Subcutaneous abdominal adipose tissue (tissue), 5 donors: Measurements from ENCODE around the gene PDPR.
"Not testable (repeated sequence)": the region's sequence is repeated elsewhere in the genome, so short reads cannot be mapped to it uniquely, and the experiment has no call there.

Experiments
- H3K27ac ChIP-seq: one replicate; pipeline ENCODE4 v1.7.0; 2013; ENCODE audit warnings: low read depth, mild to moderate bottlenecking, inconsistent platforms, low read length, moderate library complexity
- H3K27me3 ChIP-seq, 5 donors: one replicate each; pipeline ENCODE4 v1.7.0; 2013; ENCODE audit warnings: low read length in 5 of 5, inconsistent platforms in 1 of 5; ENCODE audit not compliant: control insufficient read depth in 5 of 5, insufficient read depth in 4 of 5
- H3K36me3 ChIP-seq, 5 donors: one replicate each; pipeline ENCODE4 v1.7.0; 2013; ENCODE audit warnings: low read length in 5 of 5; ENCODE audit not compliant: control insufficient read depth in 5 of 5, insufficient read depth in 5 of 5
- H3K4me1 ChIP-seq, 5 donors: one replicate each; pipeline ENCODE4 v1.7.0; 2013; ENCODE audit warnings: low read length in 5 of 5, mild to moderate bottlenecking in 3 of 5, moderate library complexity in 1 of 5; ENCODE audit not compliant: control insufficient read depth in 5 of 5, insufficient read depth in 5 of 5
- H3K4me3 ChIP-seq, 5 donors: one replicate each; pipeline ENCODE4 v1.7.0; 2013; ENCODE audit warnings: low read length in 5 of 5, low read depth in 1 of 5
- H3K9ac ChIP-seq, 5 donors: one replicate each; pipeline ENCODE4 v1.7.0; 2013; ENCODE audit warnings: low read length in 5 of 5, mild to moderate bottlenecking in 4 of 5, moderate library complexity in 3 of 5
- H3K9me3 ChIP-seq, 5 donors: one replicate each; pipeline ENCODE4 v1.7.0; 2013; ENCODE audit warnings: low read length in 5 of 5; ENCODE audit not compliant: control insufficient read depth in 5 of 5
- donor health status: healthy.
- donor health status: healthy.
- donor health status: healthy.
- donor health status: healthy.
- donor health status: healthy.

The PDPR gene

GRCh38 chr16:70187858-70188607 is 73.9 kb downstream of the PDPR start:
- not testable (repeated sequence) for H3K9me3 ChIP-seq, H3K9ac ChIP-seq, H3K27ac ChIP-seq, H3K4me1 ChIP-seq, H3K27me3 ChIP-seq, H3K36me3 ChIP-seq, H3K4me3 ChIP-seq

GRCh38 chr16:70188608-70188915 is 74.4 kb downstream of the PDPR start:
- H3K27ac ChIP-seq, H3K4me3 ChIP-seq, H3K4me1 ChIP-seq, H3K9me3 ChIP-seq, H3K9ac ChIP-seq, H3K27me3 ChIP-seq, H3K36me3 ChIP-seq: not testable (repeated sequence)

- not testable (repeated sequence) for H3K27ac ChIP-seq, H3K4me1 ChIP-seq, H3K9ac ChIP-seq, H3K27me3 ChIP-seq, H3K4me3 ChIP-seq, H3K9me3 ChIP-seq, H3K36me3 ChIP-seq
These were observed 76.4 kb downstream of the PDPR start for GRCh38 chr16:70190574-70190973.

- not testable (repeated sequence) for H3K27me3 ChIP-seq, H3K9ac ChIP-seq, H3K36me3 ChIP-seq, H3K4me3 ChIP-seq, H3K4me1 ChIP-seq, H3K9me3 ChIP-seq, H3K27ac ChIP-seq
These were observed 82.7 kb downstream of the PDPR start for GRCh38 chr16:70196683-70197300.

- H3K4me1 ChIP-seq, H3K36me3 ChIP-seq, H3K27me3 ChIP-seq, H3K4me3 ChIP-seq, H3K27ac ChIP-seq, H3K9me3 ChIP-seq, H3K9ac ChIP-seq: not testable (repeated sequence)
These were observed 83.5 kb downstream of the PDPR start for GRCh38 chr16:70197611-70198010.

- H3K9me3 ChIP-seq, H3K9ac ChIP-seq, H3K27ac ChIP-seq, H3K36me3 ChIP-seq, H3K4me1 ChIP-seq, H3K4me3 ChIP-seq, H3K27me3 ChIP-seq: not testable (repeated sequence)
These were observed 84.1 kb downstream of the PDPR start for GRCh38 chr16:70198230-70198629.

- H3K36me3 ChIP-seq, H3K27ac ChIP-seq, H3K4me3 ChIP-seq, H3K9me3 ChIP-seq, H3K9ac ChIP-seq, H3K27me3 ChIP-seq, H3K4me1 ChIP-seq: not testable (repeated sequence)
These were observed 84.5 kb downstream of the PDPR start for GRCh38 chr16:70198666-70199065.

- not testable (repeated sequence) for H3K27ac ChIP-seq, H3K9me3 ChIP-seq, H3K36me3 ChIP-seq, H3K4me1 ChIP-seq, H3K4me3 ChIP-seq, H3K27me3 ChIP-seq, H3K9ac ChIP-seq
These were observed 85.0 kb downstream of the PDPR start for GRCh38 chr16:70199170-70199569.

GRCh38 chr16:70200063-70200462 is 85.9 kb downstream of the PDPR start:
- not testable (repeated sequence) for H3K4me1 ChIP-seq, H3K9me3 ChIP-seq

GRCh38 chr16:70203508-70203907 is 89.4 kb downstream of the PDPR start:
- H3K27ac ChIP-seq, H3K36me3 ChIP-seq: not testable (repeated sequence)

More at GRCh38 chr16:70200063-70200462, 85.9 kb downstream of the PDPR start:
- H3K4me3 ChIP-seq, H3K27me3 ChIP-seq, H3K36me3 ChIP-seq, H3K9ac ChIP-seq, H3K27ac ChIP-seq: not testable (repeated sequence)

GRCh38 chr16:70204010-70204409 is 89.9 kb downstream of the PDPR start:
- H3K4me3 ChIP-seq: not testable (repeated sequence)

More at GRCh38 chr16:70203508-70203907, 89.4 kb downstream of the PDPR start:
- not testable (repeated sequence) for H3K27me3 ChIP-seq, H3K9me3 ChIP-seq, H3K9ac ChIP-seq, H3K4me1 ChIP-seq, H3K4me3 ChIP-seq

More at GRCh38 chr16:70204010-70204409, 89.9 kb downstream of the PDPR start:
- H3K36me3 ChIP-seq, H3K27me3 ChIP-seq, H3K27ac ChIP-seq, H3K9me3 ChIP-seq, H3K9ac ChIP-seq, H3K4me1 ChIP-seq: not testable (repeated sequence)
